Nephron (organoid): ENCODE measurements around the gene EPYC.

ENCODE experiments used
- H3K27ac Mint-ChIP-seq, 3 experiments: 2 replicates each; pipeline ENCODE4 v1.8.0; 2020; ENCODE audit warnings: mixed read lengths in 3 of 3, mild to moderate bottlenecking in 2 of 3, moderate library complexity in 1 of 3
- H3K27me3 Mint-ChIP-seq: 2 replicates; pipeline ENCODE4 v1.8.0; 2021; ENCODE audit warnings: low read depth, mild to moderate bottlenecking, moderate library complexity, mixed read lengths
- H3K36me3 Mint-ChIP-seq: 2 replicates; pipeline ENCODE4 v1.8.0; 2020; ENCODE audit warnings: low read depth, mixed read lengths
- H3K4me1 Mint-ChIP-seq: 2 replicates; pipeline ENCODE4 v1.8.0; 2020; ENCODE audit warnings: mixed read lengths
- H3K4me3 Mint-ChIP-seq, 3 experiments: 2 replicates each; pipeline ENCODE4 v1.8.0; 2020; ENCODE audit warnings: mild to moderate bottlenecking in 3 of 3, mixed read lengths in 3 of 3, moderate library complexity in 2 of 3
- H3K9me3 Mint-ChIP-seq: 2 replicates; pipeline ENCODE4 v1.8.0; 2020; ENCODE audit warnings: mixed read lengths
- CTCF ChIP-seq, 3 experiments: fragments of 200-600 bp; sonication (generic); IDR thresholded peaks; one replicate each; pipeline ENCODE4 v1.5.0; 2021; ENCODE audit warnings: antibody characterized with exemption in 3 of 3; ENCODE audit not compliant: unreplicated experiment in 3 of 3

EPYC gene

GRCh38 chr12:90917431-90917830 is 87.3 kb downstream of the EPYC start:
- Mint-ChIP-seq H3K27me3 (no peaks in the 10 kb centered on the region), H3K27ac (peak overlapping the region; percentile 72 to 98 (median 93)), H3K36me3 (no peaks in the 10 kb centered on the region), H3K4me3 (no peak overlapping the region), H3K9me3 (peaks cover 9% of the 10 kb centered on the region), H3K4me1 (peaks cover 31% of the 10 kb centered on the region)
- TF ChIP-seq CTCF (IDR thresholded peaks at IDR 0.05; ENCODE audit: unreplicated experiment in 3 of 3) = no peak

- peaks cover 9% of the 10 kb centered on the region for H3K9me3 Mint-ChIP-seq
- no peak overlapping the region for H3K4me3 Mint-ChIP-seq
- TF ChIP-seq CTCF (IDR thresholded peaks at IDR 0.05; ENCODE audit: unreplicated experiment in 3 of 3) = no peak
- H3K36me3 Mint-ChIP-seq = no peaks in the 10 kb centered on the region
- H3K27ac Mint-ChIP-seq = peak overlapping the region; percentile 28 to 98 (median 93)
- no peaks in the 10 kb centered on the region for H3K27me3 Mint-ChIP-seq
- peaks cover 23% of the 10 kb centered on the region for H3K4me1 Mint-ChIP-seq
These were observed 88.3 kb downstream of the EPYC start for GRCh38 chr12:90916516-90916915.

- TF ChIP-seq CTCF (IDR thresholded peaks at IDR 0.05; ENCODE audit: unreplicated experiment in 3 of 3) = no peak
- H3K36me3 Mint-ChIP-seq = no peaks in the 10 kb centered on the region
- no peak overlapping the region for H3K4me3 Mint-ChIP-seq
- H3K9me3 Mint-ChIP-seq = peaks cover 9% of the 10 kb centered on the region
- peaks cover 20% of the 10 kb centered on the region for H3K4me1 Mint-ChIP-seq
- H3K27me3 Mint-ChIP-seq = no peaks in the 10 kb centered on the region
- peak overlapping the region in 1 of 3 experiments; percentile 98 for H3K27ac Mint-ChIP-seq
These were observed 89.4 kb downstream of the EPYC start for GRCh38 chr12:90915353-90915752.
